ENCODE data around the gene LRRC8C.
"Not testable (repeated sequence)": the region's sequence is repeated elsewhere in the genome, so short reads cannot be mapped to it uniquely, and the experiment has no call there.

The LRRC8C gene

DNA sequence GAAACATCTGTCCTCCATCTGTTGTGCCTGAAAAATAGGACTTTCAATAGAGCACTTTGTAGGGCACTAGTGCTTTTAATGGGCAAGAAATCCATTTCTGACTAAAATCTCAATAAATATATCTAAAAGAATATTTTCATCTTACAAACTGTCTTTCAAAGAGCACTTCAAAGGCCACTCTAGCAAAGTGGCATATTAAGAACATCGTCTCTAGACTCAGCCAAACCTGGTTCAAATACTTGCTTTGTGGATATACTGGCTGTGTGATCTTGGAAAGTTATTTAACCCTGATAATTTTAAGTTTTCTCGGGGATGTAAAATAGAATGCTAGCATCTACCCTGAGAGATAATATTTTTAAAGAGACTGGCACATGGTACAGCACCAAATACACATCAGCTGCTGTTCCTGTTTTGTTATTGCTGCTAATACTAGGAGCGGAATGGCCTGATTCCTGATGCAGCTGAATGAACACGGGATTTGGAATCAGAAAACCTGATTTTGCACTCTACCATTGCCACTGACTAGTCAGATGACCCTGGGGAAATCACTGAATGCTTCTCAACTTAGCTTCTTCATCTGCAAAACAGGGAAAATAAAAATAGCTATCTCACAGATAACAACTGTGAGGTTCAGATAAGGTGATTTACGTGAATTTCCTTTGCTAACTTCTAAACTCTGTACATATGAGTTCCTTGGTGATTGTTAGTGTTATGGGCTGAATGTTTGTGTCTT is 25.2 kb upstream of the LRRC8C start:
- no peak for DNase-seq (ENCODE audit: low read depth)

DNA sequence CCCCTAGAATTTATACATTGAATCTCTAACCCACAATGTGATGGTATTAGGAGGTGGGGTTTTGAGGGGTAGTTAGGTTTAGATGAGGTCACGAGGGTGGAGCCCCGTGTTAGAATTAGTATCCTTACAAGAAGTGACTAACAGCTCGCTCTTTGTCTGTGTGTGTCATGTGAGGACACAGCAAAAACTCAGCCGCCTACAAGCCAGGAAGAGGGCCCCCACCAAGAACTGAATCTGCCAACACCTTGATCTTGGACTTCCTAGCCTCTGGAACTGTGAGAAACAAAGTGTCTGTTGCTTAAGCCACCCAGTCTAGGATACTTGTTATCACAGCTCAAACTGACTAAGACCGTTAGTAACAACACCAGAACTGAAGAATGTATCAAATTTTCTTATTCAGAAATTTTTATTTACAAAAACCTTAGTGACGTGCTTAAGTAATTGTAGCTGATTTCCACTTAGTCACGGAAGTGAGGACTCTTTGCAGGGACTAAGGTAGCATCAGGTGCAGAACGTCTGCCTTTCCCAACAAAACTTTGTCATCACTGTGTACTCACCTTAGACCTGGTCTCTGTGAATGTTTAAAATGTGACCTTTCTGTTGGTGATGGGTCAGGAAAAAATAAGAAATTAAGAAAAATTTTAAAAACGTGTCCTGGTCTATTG is 24.5 kb upstream of the LRRC8C start:
- no peak for DNase-seq (ENCODE audit: low read depth)

DNA sequence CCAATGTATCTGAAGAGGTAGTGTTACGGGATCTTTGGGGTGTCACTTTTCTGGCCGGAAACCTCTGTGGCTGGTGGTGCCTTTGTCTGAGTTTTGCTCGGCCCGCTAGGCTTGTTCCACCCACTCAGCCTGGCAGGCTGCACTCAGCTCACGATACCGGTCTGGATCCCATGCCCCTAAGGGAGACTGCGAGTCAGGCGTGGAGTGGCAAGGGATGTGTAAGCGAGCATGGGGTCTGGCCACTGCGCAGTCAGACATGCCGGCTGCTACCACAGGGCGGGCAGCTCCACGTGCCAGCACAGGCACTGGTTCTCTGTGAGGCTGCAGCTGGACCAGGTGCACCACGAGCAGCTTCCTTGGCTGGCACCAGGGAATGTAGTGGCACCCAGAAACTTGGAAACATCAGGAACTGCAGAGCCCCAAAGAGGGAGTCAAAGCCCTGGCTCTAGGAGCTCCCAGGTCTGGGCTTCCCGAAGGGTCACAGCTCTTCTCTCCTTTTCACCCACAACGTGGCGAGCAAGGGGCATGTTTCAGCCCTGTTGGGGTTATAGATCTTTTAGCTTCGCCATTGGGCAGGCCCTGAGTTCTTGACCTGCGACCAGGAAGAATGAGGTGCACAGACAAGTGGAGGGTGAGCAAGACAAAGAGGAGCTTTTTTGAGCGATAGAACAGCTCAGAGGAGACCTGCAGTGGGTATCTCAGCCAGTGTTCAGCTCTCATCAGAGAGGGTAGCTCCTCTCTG is 23.8 kb upstream of the LRRC8C start:
- peak; percentile 55 for DNase-seq (ENCODE audit: low read depth)

DNA sequence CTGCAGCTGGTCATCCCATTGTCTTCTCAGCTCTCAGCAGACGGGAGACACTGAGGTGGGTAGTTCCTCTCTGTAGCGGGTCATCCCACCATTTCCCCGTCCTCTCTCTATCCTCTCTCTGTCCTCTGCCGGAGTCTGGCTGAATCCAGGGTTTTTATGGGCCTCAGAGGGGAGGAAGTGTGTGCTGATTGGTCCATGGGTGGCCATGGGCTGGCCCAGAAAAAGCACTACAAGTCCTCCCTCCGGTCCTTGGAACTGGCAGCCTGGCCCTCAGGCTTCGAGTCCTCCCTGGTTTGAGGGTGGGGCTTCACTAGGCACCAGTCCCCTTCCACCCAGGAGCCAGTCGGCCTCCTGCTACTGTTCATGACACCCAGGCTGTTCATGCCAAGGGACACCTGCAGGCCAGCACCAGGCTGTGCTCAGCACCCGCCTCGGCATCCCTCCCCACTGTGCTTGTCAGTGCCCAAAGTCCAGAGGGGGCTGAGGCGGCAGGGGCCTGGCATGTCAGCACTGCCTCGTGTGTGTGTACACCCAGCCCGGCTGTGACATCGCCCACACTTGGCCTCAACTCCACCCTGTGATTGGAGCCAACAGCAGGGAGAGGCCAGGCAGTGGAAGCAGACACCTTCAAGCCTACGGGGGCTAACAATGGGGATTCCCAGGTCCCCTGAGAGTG is 23.0 kb upstream of the LRRC8C start:
- DNase-seq (ENCODE audit: low read depth), result no peak

DNA sequence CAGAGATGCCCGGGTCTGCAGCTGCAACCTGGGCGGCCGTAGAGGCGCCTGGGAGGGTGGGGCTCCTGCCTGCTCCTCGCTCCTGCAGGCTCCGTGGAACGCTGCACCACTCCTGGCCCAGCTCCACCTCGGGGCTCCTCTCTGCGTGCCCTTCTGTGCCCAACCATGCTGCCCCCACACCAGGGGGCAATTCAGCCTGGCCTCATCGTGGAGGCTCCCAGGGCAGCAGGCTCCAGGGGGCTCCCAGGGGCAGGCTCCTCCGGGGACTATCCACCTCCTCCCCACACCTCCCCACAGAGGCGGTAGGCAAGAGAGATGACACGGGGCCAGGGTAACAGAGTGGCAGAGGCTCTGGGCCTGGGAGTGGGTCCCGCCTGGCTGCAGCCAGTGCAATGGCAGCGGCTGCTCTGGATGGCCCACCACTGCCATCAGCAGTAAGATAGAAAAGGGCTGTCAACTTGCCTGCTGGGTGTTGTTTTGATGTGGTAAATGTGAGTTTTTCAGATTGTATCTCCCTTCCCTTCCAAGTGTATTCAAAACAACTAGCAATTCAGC is 22.4 kb upstream of the LRRC8C start:
- no peak for DNase-seq (ENCODE audit: low read depth)

DNA sequence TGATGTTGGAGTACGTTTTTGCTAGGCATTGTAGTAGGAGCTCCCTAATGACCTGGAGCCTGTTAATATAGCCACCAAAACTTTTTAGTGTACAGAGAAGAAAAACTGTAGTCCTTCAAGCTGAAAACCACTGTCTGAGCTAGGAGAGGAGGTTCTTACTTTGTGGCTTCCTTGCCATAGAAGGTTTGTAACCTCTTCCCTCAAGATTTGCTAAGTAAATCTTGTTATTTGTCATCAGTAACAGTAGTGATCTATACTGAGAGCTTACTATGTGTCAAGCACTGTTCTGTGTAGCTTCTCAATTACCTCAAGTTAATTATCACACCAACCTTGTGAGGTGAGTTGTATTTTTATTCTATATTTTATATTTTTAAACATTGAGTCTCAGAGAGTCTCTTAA is 21.2 kb upstream of the LRRC8C start:
- DNase-seq (ENCODE audit: low read depth), result no peak

DNA sequence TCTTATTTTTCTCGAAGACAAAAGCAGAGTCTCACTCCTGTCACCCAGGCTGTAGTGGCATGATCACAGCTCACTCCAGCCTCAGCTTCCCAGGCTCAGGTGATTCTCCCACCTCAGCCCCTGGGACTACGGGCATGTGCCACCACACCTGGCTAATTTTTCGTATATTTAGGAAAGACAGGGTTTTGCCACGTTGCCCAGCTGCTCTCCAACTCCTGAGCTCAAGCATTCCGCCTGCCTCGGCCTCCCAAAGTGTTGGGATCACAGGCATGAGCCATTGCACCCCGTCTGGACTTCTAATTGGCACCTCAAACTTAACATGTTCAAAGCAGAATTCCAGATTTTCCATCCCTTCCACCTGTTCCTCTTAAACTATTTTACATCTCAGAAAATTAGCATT is 19.0 kb upstream of the LRRC8C start:
- no peak for DNase-seq (ENCODE audit: low read depth)

DNA sequence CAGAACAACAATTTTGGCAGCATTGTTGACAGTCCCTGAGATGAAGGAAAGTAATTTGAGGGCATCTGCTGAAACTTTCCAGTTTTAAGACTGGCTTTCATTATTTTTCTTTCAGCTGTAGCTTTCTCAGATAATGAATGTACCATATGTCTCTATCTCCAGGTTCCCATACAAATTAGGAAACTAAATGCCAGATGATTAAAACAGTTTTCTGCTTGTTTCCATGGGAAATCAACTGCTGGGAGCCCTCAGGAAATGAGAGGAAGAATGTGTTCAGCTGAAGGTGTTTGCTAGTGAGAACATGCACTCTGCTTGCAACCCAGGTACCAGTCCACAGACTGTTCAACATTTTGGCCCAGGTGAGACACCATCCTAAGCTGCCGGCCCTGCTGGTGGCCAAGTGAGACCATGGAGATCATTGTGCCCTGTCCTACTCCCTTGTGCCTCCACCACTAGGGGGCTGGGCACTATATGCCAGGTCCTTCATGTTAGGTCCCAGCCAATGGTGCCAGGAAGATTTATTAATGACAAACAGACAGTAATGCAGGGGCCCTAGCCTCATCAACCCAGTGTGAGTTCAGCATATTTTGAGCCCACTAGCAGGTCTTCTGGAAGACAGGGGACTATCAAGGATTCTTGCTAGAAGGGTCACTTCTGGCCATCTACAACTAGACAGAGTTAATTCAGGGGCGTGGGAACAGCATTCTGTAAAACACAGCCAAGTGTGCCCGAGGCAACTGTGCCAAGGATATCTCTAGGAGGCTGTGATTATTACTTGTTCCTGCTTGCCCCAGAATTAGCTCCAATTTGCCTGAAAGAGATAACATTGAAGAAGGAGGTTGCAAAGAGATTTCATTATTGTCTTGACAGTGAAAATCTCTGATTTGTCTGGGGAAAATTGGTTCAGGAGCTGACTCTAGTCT is 17.0 kb upstream of the LRRC8C start:
- no peak for DNase-seq (ENCODE audit: low read depth)

DNA sequence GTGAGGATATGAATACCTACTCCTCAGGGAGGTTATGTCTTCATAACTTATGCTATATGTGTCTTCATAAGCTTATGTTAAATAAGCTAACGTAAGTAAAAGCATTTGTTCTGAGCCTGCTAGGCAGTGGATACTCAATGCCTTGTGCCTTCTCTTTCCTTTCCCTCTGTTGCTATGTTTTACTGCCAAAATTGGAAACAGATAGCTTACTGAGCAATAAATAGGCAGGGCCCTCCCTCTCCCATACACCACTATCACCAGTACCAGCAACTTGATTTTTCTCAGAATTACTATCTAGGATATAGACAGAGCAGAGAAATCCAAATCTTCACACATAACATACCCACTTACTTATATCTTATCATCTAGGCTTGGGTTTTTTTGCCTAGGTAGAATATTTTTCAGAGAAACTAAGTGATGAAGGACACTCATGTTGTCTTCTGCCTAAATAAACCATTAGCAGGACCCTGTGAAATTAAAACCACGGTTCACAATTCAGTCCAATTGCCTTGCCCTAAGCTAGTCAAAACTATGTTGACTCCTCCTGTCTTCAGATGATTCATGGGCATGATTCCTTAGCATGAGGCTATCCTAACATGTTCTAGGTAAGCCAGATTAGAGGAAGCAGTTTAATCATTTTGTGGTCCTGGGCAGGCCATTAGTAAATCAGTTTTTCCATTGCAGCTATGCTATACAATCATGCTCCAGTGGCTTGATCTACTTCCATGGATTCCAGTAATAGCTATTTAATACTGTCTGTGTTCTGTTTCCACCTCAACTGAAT is 15.9 kb upstream of the LRRC8C start:
- no peak for DNase-seq (ENCODE audit: low read depth)

DNA sequence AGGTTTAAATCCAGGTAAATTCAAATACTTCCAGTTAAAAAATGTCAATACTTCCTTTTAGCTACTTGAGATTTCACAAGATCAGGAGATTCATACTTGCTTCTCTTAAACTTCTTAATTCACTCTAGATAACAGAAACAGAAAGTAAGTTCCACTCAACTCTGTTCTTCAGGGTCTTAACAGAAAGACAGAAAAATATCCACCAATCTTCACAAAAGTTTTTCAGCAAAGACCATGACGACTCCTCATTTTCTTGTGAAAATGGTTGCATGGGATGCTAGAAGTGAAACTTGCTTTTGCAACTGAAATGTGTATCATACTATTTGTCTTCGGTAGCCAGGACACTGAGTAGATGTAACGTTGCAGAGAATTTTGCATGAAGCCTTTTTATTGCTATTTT is 12.3 kb upstream of the LRRC8C start:
- no peak for DNase-seq (ENCODE audit: low read depth)

DNA sequence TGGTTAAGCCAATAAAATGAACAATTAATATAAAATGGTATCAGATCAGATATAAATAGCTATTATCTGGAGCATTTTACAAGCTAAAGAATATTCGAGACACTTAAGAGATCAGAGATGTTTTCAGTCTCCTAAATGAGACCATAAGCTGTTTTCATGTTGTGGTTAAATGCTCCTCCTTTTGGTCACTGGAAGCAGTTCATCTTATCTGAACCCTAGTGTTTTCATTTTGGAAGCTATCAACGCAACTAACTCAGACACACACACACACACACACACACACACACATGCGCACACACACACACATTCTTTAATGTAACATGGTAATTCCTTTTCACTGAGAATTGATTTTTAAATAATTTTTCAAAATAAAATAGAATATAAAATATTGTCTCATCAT is 10.0 kb upstream of the LRRC8C start:
- no peak for DNase-seq (ENCODE audit: low read depth)

DNA sequence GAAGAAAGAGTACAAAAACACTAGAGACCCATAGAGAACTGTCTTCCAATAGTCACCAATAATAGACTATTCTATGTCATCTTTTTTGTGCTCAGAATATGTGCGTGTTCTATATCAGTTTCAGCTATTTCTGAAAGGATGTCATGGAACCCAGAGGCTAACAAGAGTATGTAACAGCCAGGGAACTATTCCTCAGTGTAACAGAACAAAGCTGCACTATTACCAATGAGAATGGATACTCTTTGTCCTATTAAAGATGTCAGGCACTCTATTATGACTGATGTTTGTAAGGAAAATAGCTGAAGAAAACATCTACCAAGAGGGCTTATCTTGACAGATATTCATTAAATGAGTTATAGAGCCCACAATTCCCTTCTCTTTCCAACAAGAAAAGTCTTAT is 8.6 kb upstream of the LRRC8C start:
- DNase-seq (ENCODE audit: low read depth), result no peak

DNA sequence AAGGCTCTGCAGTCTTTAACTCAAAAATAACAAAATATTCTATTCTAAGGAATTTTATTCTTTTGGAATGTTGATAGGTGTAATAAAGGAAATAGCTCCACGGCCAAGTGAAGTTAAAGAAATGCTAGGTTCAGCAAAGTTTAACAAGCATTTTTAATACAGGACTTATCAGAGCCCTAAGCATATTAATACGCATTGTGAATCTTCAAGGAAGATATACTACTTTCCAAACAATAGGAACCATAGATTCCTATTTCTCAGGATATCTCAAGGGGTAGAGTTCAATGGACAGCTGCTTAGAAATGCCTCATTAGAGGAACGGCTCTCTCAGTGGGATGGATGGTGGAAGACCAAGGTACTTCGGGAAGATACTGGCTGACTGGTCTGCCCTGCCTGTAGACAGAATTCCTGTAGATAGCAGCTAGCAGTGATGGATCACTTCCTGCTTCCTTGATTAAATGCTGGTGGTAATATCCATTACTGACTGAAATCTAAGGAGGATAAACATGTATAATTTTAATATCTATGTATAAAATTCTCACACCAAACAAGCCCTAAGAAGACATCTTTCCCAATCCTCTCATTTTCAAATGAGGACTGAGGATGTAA is 8.1 kb upstream of the LRRC8C start:
- DNase-seq (ENCODE audit: low read depth), result no peak

DNA sequence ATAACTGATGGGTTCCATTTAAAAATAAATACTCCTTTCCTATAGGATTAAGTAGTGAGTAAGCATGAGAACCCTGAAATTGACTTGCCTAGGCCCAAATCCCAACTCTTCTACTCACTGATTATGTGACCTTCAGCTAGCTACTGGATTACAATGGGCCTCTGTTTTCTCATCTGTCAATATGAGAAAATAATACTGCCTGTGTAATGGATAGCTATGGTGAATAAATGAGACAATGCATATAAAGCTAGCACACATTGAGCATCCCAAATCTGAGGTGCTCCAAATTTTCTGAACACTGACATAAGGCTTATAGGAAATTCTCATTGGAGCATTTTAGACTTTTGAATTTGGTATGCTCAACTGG is 5.3 kb upstream of the LRRC8C start:
- no peak for DNase-seq (ENCODE audit: low read depth)

DNA sequence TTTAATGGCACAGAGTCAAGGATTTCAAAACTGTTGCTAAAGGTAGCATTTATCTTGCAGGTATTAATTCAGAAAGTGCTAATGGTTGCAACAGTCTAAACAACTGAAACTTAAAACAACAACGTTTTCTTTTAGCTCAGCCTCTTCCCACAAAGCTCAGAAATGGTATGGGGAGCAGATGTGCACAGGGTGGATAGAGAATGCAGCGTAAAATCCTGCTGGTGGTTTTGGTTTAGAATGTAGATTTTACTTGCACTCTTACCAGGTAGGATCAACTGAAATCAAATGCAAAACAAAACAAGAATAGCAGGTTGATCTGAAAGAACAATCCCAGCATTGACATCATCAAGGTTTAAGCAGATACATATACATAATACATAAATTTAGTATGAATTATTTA is 3.8 kb upstream of the LRRC8C start:
- DNase-seq (ENCODE audit: low read depth), result no peak

DNA sequence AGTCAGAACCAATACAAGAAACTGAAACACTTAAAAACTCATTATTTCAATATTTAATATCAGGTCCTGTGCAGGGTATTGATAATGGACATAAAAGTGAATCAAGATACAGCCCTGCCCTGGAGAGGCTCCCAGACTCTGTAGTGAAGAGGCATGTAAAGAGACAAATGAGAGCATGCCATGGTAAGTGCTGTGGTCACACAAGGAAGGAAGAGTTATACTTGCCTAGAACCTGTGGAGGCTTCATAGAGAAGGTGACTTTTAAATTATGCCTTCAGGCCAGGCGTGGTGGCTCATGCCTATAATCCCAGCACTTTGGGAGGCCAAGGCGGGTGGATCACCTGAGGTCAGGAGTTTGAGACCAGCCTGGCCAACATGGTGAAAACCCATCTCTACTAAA is 3.3 kb upstream of the LRRC8C start:
- DNase-seq (ENCODE audit: low read depth), result not testable (repeated sequence)

DNA sequence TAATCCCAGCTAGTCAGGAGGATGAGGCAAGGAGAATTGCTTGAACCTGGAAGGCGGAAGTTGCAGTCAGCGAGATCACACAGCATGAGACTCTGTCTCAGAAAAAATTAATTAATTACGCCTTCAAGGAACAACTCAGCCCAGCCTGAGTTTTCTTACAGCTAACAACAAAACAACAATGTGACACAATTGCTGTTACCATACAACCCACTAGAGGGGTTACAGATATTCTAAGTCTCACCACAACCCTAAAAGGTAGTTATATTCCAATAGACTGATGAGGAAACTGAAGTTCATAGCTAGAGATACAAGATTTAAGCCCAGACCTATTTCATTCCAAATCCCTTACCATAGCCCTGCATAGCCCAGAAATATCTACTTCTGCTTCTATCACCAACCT is 2.9 kb upstream of the LRRC8C start:
- no peak for DNase-seq (ENCODE audit: low read depth)

DNA sequence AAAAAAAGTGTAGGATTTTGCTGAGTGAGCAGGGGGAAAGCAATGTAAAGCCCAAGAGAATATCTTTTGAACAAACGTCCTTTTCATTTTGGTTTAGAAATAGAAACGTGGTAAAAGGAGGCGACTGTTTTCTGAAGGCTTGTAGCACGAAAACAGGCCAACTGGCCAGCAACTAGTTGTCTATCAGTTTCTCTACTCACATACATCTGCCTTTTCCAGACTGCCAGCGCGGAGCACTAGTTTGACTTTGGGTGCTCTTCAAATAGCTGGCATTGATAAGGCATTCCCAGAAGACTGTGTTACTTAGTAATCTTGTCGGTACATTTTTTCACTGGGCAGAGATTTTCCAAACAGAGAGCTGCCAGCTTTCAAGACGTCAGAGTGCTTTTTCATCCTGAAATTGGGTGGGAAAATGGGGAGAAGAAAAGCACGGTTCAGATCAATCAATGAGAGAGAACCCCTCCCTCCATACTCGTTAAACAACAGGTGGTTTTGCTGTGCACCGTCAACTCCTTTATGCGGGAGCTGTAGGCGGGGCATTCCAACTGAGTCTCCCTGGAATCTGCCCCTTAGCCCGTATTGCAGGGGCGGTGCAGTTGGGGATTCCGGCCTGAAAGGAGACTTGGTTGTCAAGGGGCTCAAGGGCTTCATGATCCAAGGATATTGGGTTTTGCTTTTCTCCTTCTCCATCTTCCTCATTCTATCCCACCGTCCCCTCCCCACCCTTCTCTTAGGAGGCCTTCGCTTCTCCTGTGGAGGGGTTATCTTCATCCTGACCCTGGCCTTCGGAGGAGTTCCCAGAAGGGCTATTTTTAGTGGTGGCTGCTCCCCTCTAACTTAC is 884 bp upstream of the LRRC8C start:
- no peak for DNase-seq (ENCODE audit: low read depth)

DNA sequence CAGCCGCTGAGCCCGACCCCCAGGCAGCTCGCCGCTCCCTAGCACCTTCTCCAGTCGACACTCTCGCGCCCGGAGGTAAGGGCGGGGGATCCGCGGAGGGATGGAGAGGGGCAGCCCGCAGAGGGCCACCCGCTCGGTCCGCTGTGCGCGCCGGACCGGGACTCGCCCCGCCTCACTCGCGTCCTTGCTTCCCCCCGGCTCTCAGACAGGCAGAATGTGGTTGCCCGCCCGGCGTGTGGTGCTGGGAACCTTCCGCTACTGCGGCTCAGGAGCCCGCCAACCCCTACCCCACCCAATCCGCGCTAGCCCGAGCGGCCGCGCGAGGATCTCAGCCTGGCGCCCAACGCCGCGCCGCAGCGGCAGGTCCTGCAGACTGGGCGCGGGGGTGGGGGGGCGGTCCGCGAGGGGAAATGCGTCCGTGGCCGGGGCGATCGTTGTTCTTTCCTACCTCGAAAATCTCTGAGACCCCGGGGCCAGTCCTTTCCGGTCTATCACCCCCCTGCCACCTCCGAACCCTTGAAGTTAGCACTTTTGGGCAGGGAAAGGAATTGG is 404 bp downstream of the LRRC8C start:
- peak; percentile 30 for DNase-seq (ENCODE audit: low read depth)

Measured in stimulated activated CD8-positive, alpha-beta memory T cell treated with anti-CD3 and anti-CD28 coated beads, Interleukin-4, amount 100 ng/mL, for 24 hours (primary cell).